SH-SY5Y (cell line): ENCODE measurements around the gene PCYOX1L.

Source experiments
- GATA2 ChIP-seq: IDR thresholded peaks from 2 replicates; pipeline ENCODE4 v1.6.1; 2011; ENCODE audit warnings: mild to moderate bottlenecking, low read depth, low read length
- GATA3 ChIP-seq: IDR thresholded peaks from 2 replicates; pipeline ENCODE4 v1.6.1; 2011; ENCODE audit warnings: low read depth, mild to moderate bottlenecking, low read length, moderate library complexity

- TF ChIP-seq GATA2 (no peak), GATA3 (no peak)
These were observed 46.7 kb upstream of the PCYOX1L start for GRCh38 chr5:149310947-149311658.
